ENCODE measurements around the gene ZNF283.

ZNF283 gene

GRCh38 chr19:43872547-43873336 is 45.6 kb downstream of the ZNF283 start:
- no peak for DNase-seq

DNA sequence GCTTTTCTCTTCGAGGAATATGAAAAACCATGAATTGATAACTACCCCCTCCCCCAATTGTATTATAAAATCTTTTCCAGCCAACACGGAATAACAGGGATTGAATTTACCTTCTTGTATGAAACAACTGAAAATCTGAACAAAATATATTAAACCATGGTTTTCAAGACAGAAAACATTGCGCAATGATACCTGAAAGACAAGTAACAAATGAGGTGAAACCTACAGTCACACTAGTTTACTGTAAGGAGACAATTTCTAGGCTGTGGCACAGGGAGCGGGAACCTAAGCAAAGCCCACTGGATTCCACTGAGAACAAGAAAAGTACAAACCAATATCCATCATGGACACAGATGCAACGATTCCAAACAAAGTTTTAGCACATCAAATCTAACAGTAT is 53.4 kb downstream of the ZNF283 start:
- DNase-seq, result no peak

DNA sequence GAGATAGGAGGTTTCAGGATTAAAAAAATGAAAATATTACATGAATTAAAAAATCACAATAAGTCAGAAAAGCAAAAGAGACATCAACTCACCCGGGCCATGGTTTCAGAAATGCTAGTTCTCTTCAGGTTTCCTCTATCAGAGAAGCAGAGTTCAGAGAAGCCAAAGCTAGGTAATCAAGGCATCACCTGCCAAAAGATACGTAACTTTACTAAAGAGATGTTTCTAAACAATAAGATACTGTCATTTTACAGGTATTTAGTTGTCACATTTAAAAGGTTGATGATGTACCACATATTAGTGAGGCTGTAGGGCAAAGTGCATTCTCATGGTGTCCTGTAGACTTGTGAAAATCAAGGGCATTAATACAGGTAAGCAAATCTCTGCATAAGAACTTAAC is 56.7 kb downstream of the ZNF283 start, which contains the start of gene ZNF404:
Gene ZNF404, minus strand, starts transcription at position 101 of the 400 bp plus-strand sequence.
- DNase-seq, result no peak

GRCh38 chr19:43895727-43896308 is 68.7 kb downstream of the ZNF283 start:
- no peak for DNase-seq

Data from NCI-H345 (cell line).